H9 (cell line): ENCODE results near the gene NT5C. TPM values are rescaled to one million over a fixed set of nuclear protein-coding genes. Genes with fewer than 3 reads are reported as not detected.

Source experiments
- DNase-seq: peaks from one replicate; pipeline ENCODE4 v3.0.0-alpha.2; 2017
- H2AFZ ChIP-seq: one replicate; pipeline ENCODE4 v1.6.1; 2013; ENCODE audit warnings: mild to moderate bottlenecking, low read length, control low read depth, moderate library complexity
- H2AK5ac ChIP-seq: 2 replicates; pipeline ENCODE4 v1.6.1; 2013; ENCODE audit warnings: low read length, control low read depth, mixed read lengths; ENCODE audit not compliant: insufficient read length
- H2BK120ac ChIP-seq: one replicate; pipeline ENCODE4 v1.6.1; 2013; ENCODE audit warnings: low read depth, mild to moderate bottlenecking, low read length, control low read depth, inconsistent platforms; ENCODE audit not compliant: poor library complexity, severe bottlenecking
- H2BK12ac ChIP-seq: 2 replicates; pipeline ENCODE4 v1.6.1; 2013; ENCODE audit warnings: low read length, control low read depth, mixed read lengths, low read depth; ENCODE audit not compliant: insufficient read length
- H2BK15ac ChIP-seq: 2 replicates; pipeline ENCODE4 v1.6.1; 2013; ENCODE audit warnings: low read depth, low read length, control low read depth
- H2BK20ac ChIP-seq: one replicate; pipeline ENCODE4 v1.6.1; 2013; ENCODE audit warnings: low read depth, mild to moderate bottlenecking, low read length, control low read depth, inconsistent platforms; ENCODE audit not compliant: poor library complexity, severe bottlenecking
- H2BK5ac ChIP-seq: 2 replicates; pipeline ENCODE4 v1.6.1; 2013; ENCODE audit warnings: low read length, control low read depth, mixed read lengths; ENCODE audit not compliant: insufficient read length
- H3K14ac ChIP-seq: 2 replicates; pipeline ENCODE4 v1.6.1; 2013; ENCODE audit warnings: low read length, control low read depth; ENCODE audit not compliant: insufficient read depth
- H3K18ac ChIP-seq: 2 replicates; pipeline ENCODE4 v1.6.1; 2013; ENCODE audit warnings: low read depth, mild to moderate bottlenecking, mixed read lengths, low read length, control low read depth; ENCODE audit not compliant: insufficient read length
- H3K23ac ChIP-seq: 2 replicates; pipeline ENCODE4 v1.6.1; 2013; ENCODE audit warnings: low read length, control low read depth, mixed read lengths, low read depth; ENCODE audit not compliant: insufficient read length
- H3K23me2 ChIP-seq: 2 replicates; pipeline ENCODE4 v1.6.1; 2013; ENCODE audit warnings: low read depth, mild to moderate bottlenecking, mixed read lengths, low read length, control low read depth; ENCODE audit not compliant: insufficient read length, poor library complexity, severe bottlenecking
- H3K27ac ChIP-seq: 2 replicates; pipeline ENCODE4 v1.5.1; 2013; ENCODE audit warnings: low read length, control low read depth, mixed read lengths, low read depth; ENCODE audit not compliant: insufficient read length
- H3K27me3 ChIP-seq: 2 replicates; pipeline ENCODE4 v1.6.1; 2013; ENCODE audit warnings: low read length, control low read depth, inconsistent platforms; ENCODE audit not compliant: insufficient read depth
- H3K4ac ChIP-seq: 2 replicates; pipeline ENCODE4 v1.6.1; 2013; ENCODE audit warnings: low read depth, mild to moderate bottlenecking, control low read depth, inconsistent platforms, low read length, moderate library complexity
- H3K4me1 ChIP-seq: 2 replicates; pipeline ENCODE4 v1.6.1; 2013; ENCODE audit warnings: low read length, control low read depth, inconsistent platforms; ENCODE audit not compliant: insufficient read depth
- H3K4me2 ChIP-seq: 2 replicates; pipeline ENCODE4 v1.6.1; 2013; ENCODE audit warnings: low read length, control low read depth, mixed read lengths; ENCODE audit not compliant: insufficient read length, insufficient read depth
- H3K56ac ChIP-seq: 2 replicates; pipeline ENCODE4 v1.6.1; 2013; ENCODE audit warnings: low read depth, mild to moderate bottlenecking, mixed read lengths, low read length, control low read depth; ENCODE audit not compliant: insufficient read length
- H3K79me1 ChIP-seq: 2 replicates; pipeline ENCODE4 v1.6.1; 2013; ENCODE audit warnings: low read depth, mild to moderate bottlenecking, moderate library complexity, low read length, control low read depth, inconsistent platforms; ENCODE audit not compliant: insufficient read depth, poor library complexity, severe bottlenecking
- H3K79me2 ChIP-seq: 2 replicates; pipeline ENCODE4 v1.6.1; 2013; ENCODE audit warnings: low read length, control low read depth, inconsistent platforms; ENCODE audit not compliant: insufficient read depth
- H3K9ac ChIP-seq: 2 replicates; pipeline ENCODE4 v1.6.1; 2013; ENCODE audit warnings: low read length, control low read depth, mixed read lengths; ENCODE audit not compliant: insufficient read length; ENCODE audit errors: extremely low read depth
- H3K9me3 ChIP-seq: one replicate; pipeline ENCODE4 v1.6.1; 2013; ENCODE audit warnings: low read depth, low read length, inconsistent platforms; ENCODE audit not compliant: control insufficient read depth
- H3T11ph ChIP-seq: one replicate; pipeline ENCODE4 v1.6.1; 2013; ENCODE audit warnings: mild to moderate bottlenecking, low read length, control low read depth, inconsistent platforms
- H4K20me1 ChIP-seq: one replicate; pipeline ENCODE4 v1.6.1; 2013; ENCODE audit not compliant: control insufficient read depth, insufficient read length, insufficient read depth
- H4K5ac ChIP-seq: 2 replicates; pipeline ENCODE4 v1.6.1; 2013; ENCODE audit warnings: low read depth, mild to moderate bottlenecking, mixed read lengths, low read length, control low read depth; ENCODE audit not compliant: insufficient read length
- H4K8ac ChIP-seq: replicated peaks from 2 replicates; pipeline ENCODE4 v1.6.1; 2013; ENCODE audit warnings: low read length, control low read depth, mixed read lengths, low read depth; ENCODE audit not compliant: insufficient read length
- H4K91ac ChIP-seq: 2 replicates; pipeline ENCODE4 v1.6.1; 2013; ENCODE audit warnings: low read depth, mild to moderate bottlenecking, moderate library complexity, mixed read lengths, low read length, control low read depth; ENCODE audit not compliant: insufficient read length
- H3K27ac Mint-ChIP-seq, 3 experiments: 2 replicates in 2 of 3; 3 replicates in 1 of 3; pipeline ENCODE4 v1.8.0; 2020 to 2021; ENCODE audit warnings: mixed read lengths in 3 of 3, mild to moderate bottlenecking in 1 of 3, moderate library complexity in 1 of 3
- H3K27me3 Mint-ChIP-seq: 2 replicates; pipeline ENCODE4 v1.8.0; 2021; ENCODE audit warnings: low read depth, mild to moderate bottlenecking, moderate library complexity, mixed read lengths
- H3K36me3 Mint-ChIP-seq, 3 experiments: 2 replicates in 2 of 3; 3 replicates in 1 of 3; pipeline ENCODE4 v1.8.0; 2020 to 2021; ENCODE audit warnings: low read depth in 3 of 3, mixed read lengths in 3 of 3; ENCODE audit not compliant: insufficient read depth in 1 of 3
- H3K4me1 Mint-ChIP-seq, 2 experiments: 2 replicates each; pipeline ENCODE4 v1.8.0; 2020; ENCODE audit warnings: mixed read lengths in 2 of 2
- H3K4me3 Mint-ChIP-seq, 2 experiments: 2 replicates in 1 of 2; 3 replicates in 1 of 2; pipeline ENCODE4 v1.8.0; 2020 to 2021; ENCODE audit warnings: mild to moderate bottlenecking in 2 of 2, mixed read lengths in 2 of 2, moderate library complexity in 1 of 2
- H3K9me3 Mint-ChIP-seq, 2 experiments: 2 replicates in 1 of 2; 3 replicates in 1 of 2; pipeline ENCODE4 v1.8.0; 2020; ENCODE audit warnings: mild to moderate bottlenecking in 2 of 2, mixed read lengths in 2 of 2, moderate library complexity in 1 of 2
- CTCF ChIP-seq: fragments of 200-600 bp; sonication (generic); conservative IDR thresholded peaks from 3 replicates; pipeline ENCODE4 v1.8.0; 2021; ENCODE audit warnings: antibody characterized with exemption, mild to moderate bottlenecking
- WGBS: extraction: QIAGEN DNeasy Blood & Tissue Kit; methylation state at CpG from one replicate; pipeline ENCODE4 v1.1.7; 2013; ENCODE audit warnings: missing lambda C conversion rate, low lambda C conversion rate, mixed read lengths; ENCODE audit not compliant: insufficient read length; ENCODE audit errors: extremely low coverage; 5-methylcytosine and 5-hydroxymethylcytosine counted together
- total RNA-seq: library from RNA; stranded (reverse); gene quantifications from 2 replicates; pipeline ENCODE4 v1.2.1, GENCODE V29; 2021

Gene NT5C
- total RNA-seq, 1 experiment from 2014 or later, result 77.7 TPM

GRCh38 chr17:75114552-75115314 is 16.8 kb downstream of the NT5C start:
- no peaks in the 10 kb centered on the region for H3K23me2 ChIP-seq
- no peak overlapping the region for H4K91ac ChIP-seq
- peaks cover 6% of the 10 kb centered on the region for H3K79me1 ChIP-seq
- no peak overlapping the region for H2BK5ac ChIP-seq
- H3K27ac ChIP-seq, result no peak overlapping the region
- H3K4me1 ChIP-seq, result no peaks in the 10 kb centered on the region
- H3K18ac ChIP-seq, result no peak overlapping the region
- no peak overlapping the region for H4K8ac ChIP-seq
- peaks cover 15% of the 10 kb centered on the region in 2 experiments for H3K4me1 Mint-ChIP-seq
- H3K14ac ChIP-seq, result no peak overlapping the region
- no peak overlapping the region for H2AFZ ChIP-seq
- peaks cover 10 to 41% (median 23%) of the 10 kb centered on the region in 3 experiments; a peak in 6 of 7 replicates for H3K36me3 Mint-ChIP-seq
- no peak overlapping the region for H2BK12ac ChIP-seq
- no peak overlapping the region for H3K4me2 ChIP-seq
- no peak overlapping the region for H2BK20ac ChIP-seq
- H2AK5ac ChIP-seq, result no peak overlapping the region
- H3T11ph ChIP-seq, result no peak overlapping the region
- H3K27me3 ChIP-seq, result no peaks in the 10 kb centered on the region
- TF ChIP-seq CTCF, result no peak
- DNase-seq, result no peak
- no peak overlapping the region for H4K5ac ChIP-seq
- no peak overlapping the region for H2BK120ac ChIP-seq
- no peak overlapping the region for H3K9ac ChIP-seq
- H3K56ac ChIP-seq, result no peak overlapping the region
- H3K9me3 Mint-ChIP-seq, result no peaks in the 10 kb centered on the region
- H4K20me1 ChIP-seq, result no peaks in the 10 kb centered on the region
- no peaks in the 10 kb centered on the region for H3K79me2 ChIP-seq
- H3K27ac Mint-ChIP-seq, result peak overlapping the region; percentile 48 to 94 (median 50); a peak in 6 of 7 replicates
- H3K9me3 ChIP-seq, result no peaks in the 10 kb centered on the region
- H3K4ac ChIP-seq, result no peak overlapping the region
- WGBS, result no CpG with 5 or more reads among the region's 19 CpGs
- H2BK15ac ChIP-seq, result no peak overlapping the region
- H3K4me3 Mint-ChIP-seq, result no peak overlapping the region
- no peak overlapping the region for H3K23ac ChIP-seq
- no peaks in the 10 kb centered on the region; the same call in 1 of the 2 replicates for H3K27me3 Mint-ChIP-seq
